Esophagus (tissue), 2 donors: ENCODE results near the gene GOLPH3L. TPM values are rescaled to one million over a fixed set of nuclear protein-coding genes. Genes with fewer than 3 reads are reported as not detected.
"Not testable (repeated sequence)": the region's sequence is repeated elsewhere in the genome, so short reads cannot be mapped to it uniquely, and the experiment has no call there.

Experiments
- H3K27ac ChIP-seq, 2 donors: one replicate each; pipeline ENCODE4 v1.5.1; 2013; ENCODE audit warnings: low read depth in 2 of 2, mild to moderate bottlenecking in 2 of 2, inconsistent platforms in 1 of 2, low read length in 1 of 2, moderate library complexity in 1 of 2
- H3K27me3 ChIP-seq, 2 donors: one replicate each; pipeline ENCODE4 v1.6.1; 2013; ENCODE audit warnings: low read length in 2 of 2, control low read depth in 1 of 2, mild to moderate bottlenecking in 1 of 2; ENCODE audit not compliant: insufficient read depth in 2 of 2, control insufficient read depth in 1 of 2
- H3K36me3 ChIP-seq, 2 donors: one replicate each; pipeline ENCODE4 v1.6.1; 2013; ENCODE audit warnings: low read length in 1 of 2; ENCODE audit not compliant: control insufficient read depth in 2 of 2, insufficient read depth in 2 of 2
- H3K4me1 ChIP-seq, 2 donors: one replicate each; pipeline ENCODE4 v1.6.1; 2013; ENCODE audit warnings: low read length in 1 of 2; ENCODE audit not compliant: control insufficient read depth in 2 of 2, insufficient read depth in 2 of 2
- H3K4me3 ChIP-seq, 2 donors: one replicate each; pipeline ENCODE4 v1.5.1; 2013; ENCODE audit warnings: low read length in 2 of 2, mild to moderate bottlenecking in 2 of 2, low read depth in 1 of 2, moderate library complexity in 1 of 2
- H3K9me3 ChIP-seq, 2 donors: one replicate each; pipeline ENCODE4 v1.6.1; 2013; ENCODE audit warnings: mild to moderate bottlenecking in 2 of 2, low read depth in 1 of 2, low read length in 1 of 2, moderate library complexity in 1 of 2; ENCODE audit not compliant: control insufficient read depth in 2 of 2, insufficient read depth in 1 of 2
- WGBS, 2 donors: extraction: QIAGEN DNeasy Blood & Tissue Kit; methylation state at CpG; one replicate each; pipeline ENCODE4 v1.1.7; 2013; 5-methylcytosine and 5-hydroxymethylcytosine counted together
- polyA plus RNA-seq, 2 donors: library from polyadenylated mRNA; stranded (reverse); fragments of 200-250 nt; gene quantifications; one replicate each; pipeline ENCODE4 v1.2.3, GENCODE V29; 2013
- donor health status: healthy with polysubstance abuse.
- donor health status: Bipolar disorder and iron deficiency.

The GOLPH3L gene
- polyA plus RNA-seq, 2 donors, result 20.3 to 27.0 TPM

DNA sequence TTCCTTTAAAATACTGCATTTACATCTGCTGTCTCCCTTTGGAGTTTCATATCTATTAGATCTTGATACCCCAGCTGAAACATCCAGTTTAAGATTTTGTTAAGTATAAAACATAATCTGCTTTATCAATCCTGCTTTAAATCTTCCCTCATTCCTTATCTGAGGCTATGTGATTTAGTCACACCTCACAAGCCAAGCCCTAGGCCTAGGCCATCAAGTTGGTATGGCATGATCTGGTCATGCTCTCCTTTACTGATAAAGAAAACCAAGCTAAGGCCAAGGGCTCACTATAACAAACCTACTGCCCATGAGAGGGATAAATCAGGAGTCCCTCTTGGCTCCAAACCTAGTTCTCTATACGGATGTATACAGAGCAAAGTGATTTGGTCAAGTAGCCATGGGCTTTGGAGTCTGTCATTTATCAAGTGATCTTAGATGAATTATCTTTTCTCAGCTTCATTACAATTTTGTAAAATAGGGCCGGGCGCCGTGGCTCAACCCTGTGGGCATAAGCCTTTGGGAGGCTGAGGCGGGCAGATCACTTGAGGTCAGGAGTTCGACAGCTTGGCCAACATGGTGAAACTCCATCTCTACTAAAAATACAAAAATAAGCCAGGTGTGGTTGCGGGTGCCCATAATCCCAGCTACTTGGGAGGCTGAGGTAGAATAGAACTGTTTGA, 90.4 kb downstream of the GOLPH3L start:
- Histone ChIP-seq H3K9me3 (no peaks in the 10 kb centered on the region), H3K4me1 (peaks cover 0 to 5% of the 10 kb centered on the region in 2 donors), H3K27ac (no peak overlapping the region), H3K36me3 (no peaks in the 10 kb centered on the region), H3K4me3 (no peak overlapping the region), H3K27me3 (no peaks in the 10 kb centered on the region)
- WGBS, 2 donors, result 97% methylated on average over 7 of the region's 7 CpGs

DNA sequence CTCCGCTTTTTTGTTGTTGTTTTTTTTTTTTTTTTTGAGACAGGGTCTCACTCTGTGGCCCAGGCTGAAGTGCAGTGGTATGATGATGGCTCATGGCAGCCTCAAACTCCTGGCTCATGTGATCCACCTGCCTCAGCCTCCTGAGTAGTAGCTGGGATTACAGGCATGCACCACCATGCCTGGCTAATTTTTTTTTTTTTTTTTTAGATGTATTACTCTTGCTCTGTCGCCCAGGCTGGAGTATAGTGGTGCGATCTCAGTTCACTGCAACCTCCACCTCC, 91.6 kb downstream of the GOLPH3L start:
- not testable (repeated sequence) for H3K4me3 ChIP-seq, H3K27me3 ChIP-seq, H3K9me3 ChIP-seq, H3K4me1 ChIP-seq, H3K27ac ChIP-seq, H3K36me3 ChIP-seq
- 95 to 96% methylated on average over 3 of the region's 3 CpGs for WGBS, 2 donors

DNA sequence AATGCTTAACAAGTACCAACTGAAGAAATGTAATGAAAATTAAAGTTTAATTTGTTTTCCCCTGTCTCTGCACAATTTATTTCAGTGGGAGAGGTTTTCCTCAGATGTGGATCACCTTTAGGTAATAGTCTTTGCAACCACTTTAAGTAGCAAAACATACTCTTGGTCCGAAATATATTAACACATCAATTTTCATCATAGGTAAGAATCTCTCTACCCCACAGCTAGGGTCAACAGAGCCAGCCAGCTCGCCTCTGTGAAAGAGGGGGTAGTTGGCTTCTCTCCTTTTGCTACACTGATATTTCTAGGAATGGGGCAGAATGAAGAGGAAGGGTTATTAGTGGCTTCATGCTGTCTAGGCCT, 92.7 kb downstream of the GOLPH3L start:
- peaks cover 0 to 4% of the 10 kb centered on the region in 2 donors for H3K4me1 ChIP-seq
- H3K4me3 ChIP-seq, result no peak overlapping the region
- 93 to 96% methylated on average over 2 of the region's 2 CpGs for whole genome bisulfite sequencing, 2 donors
- H3K27ac ChIP-seq, result peak overlapping the region; percentile 50 to 79
- H3K9me3 ChIP-seq, result no peaks in the 10 kb centered on the region
- H3K27me3 ChIP-seq, result no peaks in the 10 kb centered on the region
- H3K36me3 ChIP-seq, result no peaks in the 10 kb centered on the region

DNA sequence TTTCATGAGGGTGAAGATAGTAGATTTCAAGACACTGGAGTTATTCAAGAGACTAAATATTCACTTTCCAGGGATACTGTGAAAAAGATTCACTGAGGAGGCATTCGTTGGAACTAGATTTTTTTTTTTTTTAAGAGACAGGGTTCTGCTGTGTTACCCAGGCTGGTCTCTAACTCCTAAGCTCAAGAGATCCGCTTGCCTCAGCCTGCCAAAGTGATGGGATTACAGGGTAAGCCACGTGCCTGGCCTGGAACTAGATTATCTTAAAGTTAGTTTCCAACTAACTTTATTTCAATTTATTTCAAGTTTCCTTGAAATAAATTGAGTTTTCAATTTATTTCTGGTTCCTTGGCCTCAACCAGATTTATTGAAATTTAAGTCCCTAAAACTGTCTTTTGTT, 93.2 kb downstream of the GOLPH3L start:
- Histone ChIP-seq H3K4me3 (no peak overlapping the region), H3K4me1 (peaks cover 0 to 4% of the 10 kb centered on the region in 2 donors), H3K27ac (no peak overlapping the region), H3K36me3 (no peaks in the 10 kb centered on the region), H3K27me3 (no peaks in the 10 kb centered on the region), H3K9me3 (no peaks in the 10 kb centered on the region)
- 62 to 66% methylated on average over 3 of the region's 3 CpGs for WGBS, 2 donors

DNA sequence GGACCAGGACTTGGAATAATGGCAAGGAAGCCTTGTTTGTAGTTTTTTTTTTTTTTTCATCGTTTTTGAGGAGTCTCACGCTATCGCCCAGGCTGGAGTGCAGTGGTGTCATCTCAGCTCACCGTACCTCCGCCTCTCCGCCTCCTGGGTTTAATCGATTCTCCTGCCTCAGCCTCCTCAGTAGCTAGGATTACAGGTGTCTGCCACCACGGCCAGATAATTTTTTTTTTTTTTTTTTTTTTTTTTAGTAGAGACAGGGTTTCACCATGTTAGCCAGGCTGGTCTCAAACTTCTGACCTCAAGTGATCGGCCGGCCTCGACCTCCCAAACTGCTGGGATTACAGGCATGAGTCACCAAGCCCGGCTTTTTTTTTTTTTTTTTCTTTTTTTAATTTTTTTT, 94.6 kb downstream of the GOLPH3L start:
- 92 to 93% methylated on average over 12 of the region's 12 CpGs for WGBS, 2 donors
- H3K27me3 ChIP-seq, H3K36me3 ChIP-seq, H3K4me3 ChIP-seq, H3K27ac ChIP-seq, H3K4me1 ChIP-seq, H3K9me3 ChIP-seq: not testable (repeated sequence)

DNA sequence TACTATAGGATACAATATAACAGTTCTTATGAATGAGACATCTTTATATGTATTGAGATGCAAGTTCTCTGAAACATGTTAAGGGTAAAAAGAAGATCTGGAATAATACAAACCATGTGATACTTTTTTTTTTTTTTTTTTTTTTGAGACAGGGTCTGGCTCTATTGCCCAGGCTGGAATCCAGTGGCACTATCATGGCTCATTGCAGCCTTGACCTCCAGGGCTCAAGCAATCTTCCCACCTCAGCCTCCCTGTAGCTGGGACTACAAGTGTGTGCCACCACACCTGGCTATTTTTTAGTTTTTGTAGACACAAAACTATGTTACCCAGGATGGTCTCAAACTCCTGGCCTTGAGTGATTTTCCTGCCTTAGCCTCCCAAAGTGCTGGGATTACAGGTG, 95.4 kb downstream of the GOLPH3L start:
- Histone ChIP-seq H3K27ac (no peak overlapping the region), H3K9me3 (no peaks in the 10 kb centered on the region), H3K27me3 (no peaks in the 10 kb centered on the region), H3K4me3 (no peak overlapping the region), H3K36me3 (no peaks in the 10 kb centered on the region), H3K4me1 (peaks cover 0 to 4% of the 10 kb centered on the region in 2 donors)

DNA sequence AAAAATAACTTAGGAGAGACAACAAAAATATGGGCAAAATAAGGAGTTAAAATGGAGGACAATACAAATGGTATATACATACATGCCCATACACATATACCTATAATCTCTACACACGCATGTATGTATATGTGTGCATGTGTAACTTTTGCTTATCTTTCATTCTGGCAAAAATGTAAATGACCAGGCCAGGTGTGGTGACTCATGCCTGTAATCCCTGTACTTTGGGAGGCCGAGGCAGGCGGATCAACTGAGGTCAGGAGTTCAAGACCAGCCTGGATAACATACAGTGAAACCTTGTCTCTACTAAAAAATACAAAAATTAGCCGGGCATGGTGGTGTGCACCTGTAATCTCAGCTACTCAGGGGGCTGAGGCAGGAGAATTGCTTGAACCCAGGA, 98.6 kb downstream of the GOLPH3L start:
- H3K4me3 ChIP-seq, H3K27ac ChIP-seq, H3K36me3 ChIP-seq, H3K27me3 ChIP-seq, H3K9me3 ChIP-seq, H3K4me1 ChIP-seq: not testable (repeated sequence)
- WGBS, 2 donors, result 72 to 74% methylated on average over 4 of the region's 4 CpGs

DNA sequence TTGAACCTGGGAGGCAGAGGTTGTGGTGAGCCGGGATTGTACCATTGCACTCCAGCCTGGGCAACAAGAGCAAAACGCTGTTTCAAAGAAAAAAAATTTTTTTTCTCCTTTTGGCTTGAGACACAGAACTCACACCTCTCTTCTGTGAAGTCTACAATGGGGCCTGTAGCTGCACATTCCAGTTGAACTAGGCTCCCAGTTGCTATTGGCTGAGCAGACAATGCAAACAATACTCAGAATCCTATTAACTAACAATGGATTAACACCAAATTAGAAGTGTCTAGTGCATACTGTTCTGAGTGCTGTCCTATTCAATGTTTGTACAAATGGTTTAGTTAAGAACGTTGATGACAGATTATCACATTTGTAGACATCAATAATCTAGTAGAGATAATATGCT, 100.0 kb downstream of the GOLPH3L start:
- no peaks in the 10 kb centered on the region for H3K4me1 ChIP-seq
- H3K27ac ChIP-seq, result no peak overlapping the region
- H3K9me3 ChIP-seq, result no peaks in the 10 kb centered on the region
- no peaks in the 10 kb centered on the region for H3K27me3 ChIP-seq
- H3K36me3 ChIP-seq, result no peaks in the 10 kb centered on the region
- WGBS, 2 donors, result 49 to 65% methylated on average over 3 of the region's 3 CpGs
- H3K4me3 ChIP-seq, result no peak overlapping the region

Other genes with a start within 250 kb of the GOLPH3L start
- gene TARS2, start 209.7 kb downstream of the GOLPH3L start, polyA plus RNA-seq, result 10 to 100 TPM; 14.1 to 26.7 TPM
- 1,000 to 10,000 TPM; 1,189 to 4,054 TPM for gene ECM1, start 189.0 kb downstream of the GOLPH3L start, polyA plus RNA-seq
- gene FALEC, start 181.4 kb downstream of the GOLPH3L start, polyA plus RNA-seq, result 1 to 10 TPM; 2.1 to 4.6 TPM
- gene ADAMTSL4, start 147.7 kb downstream of the GOLPH3L start, polyA plus RNA-seq, result 100 to 1,000 TPM in 1 of 2 donors, 10 to 100 TPM in 1; 43.2 to 108 TPM
- gene MCL1, start 117.5 kb downstream of the GOLPH3L start, polyA plus RNA-seq, result 100 to 1,000 TPM in 1 of 2 donors, 10 to 100 TPM in 1; 99.3 to 101 TPM
- gene ENSA, start 67.5 kb downstream of the GOLPH3L start, polyA plus RNA-seq, result 100 to 1,000 TPM; 290 to 298 TPM
- gene HORMAD1, start 23.7 kb upstream of the GOLPH3L start, polyA plus RNA-seq, result 1 to 10 TPM in 1 of 2 donors, not detected in 1; 3.8 TPM
- 10 to 100 TPM; 17.2 to 20.2 TPM for gene CTSS, start 68.6 kb upstream of the GOLPH3L start, polyA plus RNA-seq
- gene CTSK, start 111.1 kb upstream of the GOLPH3L start, polyA plus RNA-seq, result 10 to 100 TPM in 1 of 2 donors, 1 to 10 TPM in 1; 5.7 to 11.1 TPM
- 10 to 100 TPM in 1 of 2 donors, 1 to 10 TPM in 1; 9.0 to 10.5 TPM for gene ARNT, start 179.4 kb upstream of the GOLPH3L start, polyA plus RNA-seq
- gene CTXND2, start 190.0 kb upstream of the GOLPH3L start, polyA plus RNA-seq, result not detected
- 10 to 100 TPM; 14.4 to 17.8 TPM for gene SETDB1, start 229.2 kb upstream of the GOLPH3L start, polyA plus RNA-seq